HG02938 (cell line): Measurements from ENCODE around the gene ERH.

Experiments used
- ATAC-seq: cut with Tn5 transposase; IDR thresholded peaks from one replicate; pipeline ENCODE4 v1.9.1; 2021; ENCODE audit warnings: mild to moderate bottlenecking, moderate library complexity; ENCODE audit not compliant: unreplicated experiment

The ERH gene

GRCh38 chr14:69331206-69331605, 66.9 kb downstream of the ERH start:
- no peak for ATAC-seq
